ENCODE measurements around the gene PKN3. TPM values are rescaled to one million over a fixed set of nuclear protein-coding genes. Genes with fewer than 3 reads are reported as not detected.

PKN3 gene
- total RNA-seq (2022; extraction: Qiagen RNA extraction; ENCODE audit: low read depth) = 11.7 to 17.4 TPM (median 14.6 TPM) in 5 replicates

DNA sequence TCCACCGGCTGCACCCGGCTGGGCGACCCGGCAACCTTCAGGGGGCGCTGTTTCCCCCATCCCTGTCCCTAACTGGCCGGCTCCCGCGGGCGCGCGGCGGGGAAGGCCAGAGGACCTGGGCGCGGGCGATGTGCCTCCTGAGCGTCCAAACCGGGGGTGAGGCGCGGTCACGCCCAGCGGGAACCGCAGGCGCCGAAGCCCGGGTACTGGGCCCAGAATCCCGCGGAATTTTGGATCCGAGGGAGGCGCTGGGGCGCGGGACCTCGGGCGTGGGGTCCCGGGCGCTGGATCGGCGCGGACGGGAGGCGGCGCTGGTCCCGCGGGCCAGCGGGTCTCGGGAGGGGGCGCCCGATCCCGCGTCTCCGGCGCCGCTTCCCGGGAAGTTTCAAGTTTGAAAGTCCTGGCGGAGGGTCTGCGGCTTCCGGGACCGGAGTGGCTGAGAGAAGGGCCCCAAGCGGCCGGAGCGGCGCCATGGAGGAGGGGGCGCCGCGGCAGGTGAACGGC is at the start of gene PKN3:
PKN3 (plus strand) TSS at position 59 of the 504 bp plus-strand sequence; CDS start at position 472, 413 bp downstream.

DNA sequence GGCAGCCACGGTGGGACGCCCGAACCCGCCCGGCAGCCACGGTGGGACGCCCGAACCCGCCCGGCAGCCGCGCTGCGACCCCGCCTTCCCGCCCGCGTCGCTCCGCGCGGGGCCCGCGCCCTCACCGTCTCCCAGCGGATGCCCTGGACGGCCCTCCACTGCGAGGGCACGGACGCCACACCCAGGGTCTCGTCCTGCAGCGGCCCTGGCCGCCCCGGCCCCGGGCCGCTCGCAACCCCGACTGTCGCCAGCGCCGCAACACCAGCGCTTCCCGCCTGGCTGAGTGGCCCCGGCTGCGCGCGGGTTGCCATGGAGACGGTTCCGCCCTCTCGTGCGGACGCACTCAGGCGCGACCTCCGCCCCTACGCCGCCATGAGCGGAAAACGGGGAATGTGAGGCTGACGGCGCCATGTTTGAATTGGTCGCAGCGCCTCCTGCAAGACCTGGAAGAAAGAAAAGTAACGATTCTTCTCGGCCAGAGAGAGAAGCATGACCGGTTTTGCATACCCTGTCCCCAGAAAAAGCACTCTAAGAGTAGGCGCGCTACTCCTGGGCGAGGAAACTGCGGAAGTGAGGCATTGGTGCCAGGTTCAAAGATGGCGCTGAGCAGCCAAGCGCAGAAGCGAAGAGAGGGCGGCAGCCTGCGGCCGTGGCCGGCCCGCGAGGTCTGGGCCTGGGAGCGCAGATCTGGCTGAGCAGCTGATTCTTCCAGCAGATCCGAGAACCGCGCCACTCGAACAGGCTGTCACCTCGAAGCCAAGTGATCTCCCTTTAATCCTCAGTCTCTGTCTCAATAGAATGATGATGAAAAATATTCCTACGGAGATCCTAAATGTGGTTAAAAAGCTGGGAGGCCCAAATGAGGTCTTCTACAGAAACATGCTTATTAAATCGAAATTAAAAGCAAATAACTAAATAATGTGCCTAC is 45.6 kb upstream of the PKN3 start, which contains the start of gene DYNC2I2:
DYNC2I2 (minus strand) TSS at position 432 of the 928 bp plus-strand sequence; CDS start at position 311, 121 bp downstream.

DNA sequence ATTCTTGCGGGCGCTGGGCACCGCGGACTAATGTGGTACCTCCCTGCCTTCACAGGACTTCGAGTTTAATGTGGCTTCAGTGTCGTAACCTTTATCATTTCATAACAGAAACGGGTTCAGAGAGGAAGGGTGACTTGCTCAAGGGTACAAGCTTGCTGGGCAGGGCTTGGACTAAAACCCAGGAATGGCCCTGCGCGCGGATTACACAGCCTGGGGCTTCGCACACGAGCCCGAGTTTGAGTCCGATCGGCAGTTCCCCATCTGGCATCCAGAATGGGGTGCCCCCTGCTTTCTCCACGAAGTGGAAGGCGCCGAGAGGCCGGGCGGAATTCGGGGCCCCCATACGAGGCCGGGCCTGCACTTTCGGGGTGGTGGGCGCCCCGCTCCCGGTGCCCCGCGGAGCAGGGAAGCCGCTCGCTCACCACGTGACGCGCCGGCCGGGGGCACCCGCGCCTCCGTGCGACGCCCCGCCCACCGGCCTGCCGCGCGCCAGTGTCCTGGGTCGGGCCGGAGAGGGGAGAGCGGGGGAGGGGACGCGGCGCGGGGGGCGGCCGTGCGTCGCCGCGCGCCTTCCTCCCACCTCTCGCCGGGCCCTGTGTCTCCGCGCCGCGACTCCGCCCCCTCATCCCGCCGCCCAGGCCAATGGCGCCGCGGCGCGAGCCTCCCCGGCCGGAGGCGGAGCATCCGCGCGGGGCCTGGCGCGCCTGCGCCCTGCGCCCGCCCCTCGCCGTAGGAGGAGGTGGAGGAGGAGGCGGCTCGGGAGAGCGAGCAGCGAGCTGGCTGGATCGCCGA is 13.6 kb upstream of the PKN3 start, which contains the start of gene SET:
SET (plus strand) TSS at position 722 of the 792 bp plus-strand sequence. CDS start 361 bp downstream, outside the sequence.

GRCh38 chr9:128723866-128724743 is 21.8 kb downstream of the PKN3 start, which contains the start of gene ZDHHC12:
Gene ZDHHC12, minus strand, starts transcription at chr9:128724127. Its CDS starts 34 bp downstream, at chr9:128724093.

Other genes with a start within 250 kb of the PKN3 start
- gene ODF2, start 246.5 kb upstream of the PKN3 start, total RNA-seq (2022; extraction: Qiagen RNA extraction; ENCODE audit: low read depth) = 27.5 to 30.1 TPM (median 29.0 TPM) in 5 replicates
- gene GLE1, start 197.8 kb upstream of the PKN3 start, total RNA-seq (2022; extraction: Qiagen RNA extraction; ENCODE audit: low read depth) = 31.8 to 34.6 TPM (median 32.8 TPM) in 5 replicates
- gene SPTAN1, start 149.9 kb upstream of the PKN3 start, total RNA-seq (2022; extraction: Qiagen RNA extraction; ENCODE audit: low read depth) = 137 to 150 TPM (median 142 TPM) in 5 replicates
- gene DYNC2I2, start 45.7 kb upstream of the PKN3 start, total RNA-seq (2022; extraction: Qiagen RNA extraction; ENCODE audit: low read depth) = 98.4 to 143 TPM (median 130 TPM) in 5 replicates
- gene SET, start 13.3 kb upstream of the PKN3 start, total RNA-seq (2022; extraction: Qiagen RNA extraction; ENCODE audit: low read depth) = 408 to 577 TPM (median 430 TPM) in 5 replicates
- 60.2 to 92.8 TPM (median 83.7 TPM) in 5 replicates for gene ZDHHC12, start 21.6 kb downstream of the PKN3 start, total RNA-seq (2022; extraction: Qiagen RNA extraction; ENCODE audit: low read depth)
- gene ZER1, start 69.4 kb downstream of the PKN3 start, total RNA-seq (2022; extraction: Qiagen RNA extraction; ENCODE audit: low read depth) = 14.7 to 17.0 TPM (median 15.1 TPM) in 5 replicates
- 18.3 to 23.3 TPM (median 21.4 TPM) in 5 replicates for gene TBC1D13, start 84.8 kb downstream of the PKN3 start, total RNA-seq (2022; extraction: Qiagen RNA extraction; ENCODE audit: low read depth)
- gene ENDOG, start 116.0 kb downstream of the PKN3 start, total RNA-seq (2022; extraction: Qiagen RNA extraction; ENCODE audit: low read depth) = 13.5 to 31.4 TPM (median 28.3 TPM) in 5 replicates
- 26.3 to 46.9 TPM (median 37.4 TPM) in 5 replicates for gene SPOUT1, start 127.3 kb downstream of the PKN3 start, total RNA-seq (2022; extraction: Qiagen RNA extraction; ENCODE audit: low read depth)
- gene KYAT1, start 179.4 kb downstream of the PKN3 start, total RNA-seq (2022; extraction: Qiagen RNA extraction; ENCODE audit: low read depth) = 7.7 to 8.8 TPM (median 8.1 TPM) in 5 replicates
- gene LRRC8A, start 179.6 kb downstream of the PKN3 start, total RNA-seq (2022; extraction: Qiagen RNA extraction; ENCODE audit: low read depth) = 36.1 to 43.2 TPM (median 42.1 TPM) in 5 replicates
- 0.13 TPM in 1 of 5 replicates, not detected in the others for gene PHYHD1, start 218.5 kb downstream of the PKN3 start, total RNA-seq (2022; extraction: Qiagen RNA extraction; ENCODE audit: low read depth)
- gene DOLK, start 245.1 kb downstream of the PKN3 start, total RNA-seq (2022; extraction: Qiagen RNA extraction; ENCODE audit: low read depth) = 28.0 to 38.9 TPM (median 36.5 TPM) in 5 replicates
- gene NUP188, start 245.2 kb downstream of the PKN3 start, total RNA-seq (2022; extraction: Qiagen RNA extraction; ENCODE audit: low read depth) = 38.0 to 41.3 TPM (median 39.8 TPM) in 5 replicates

All from A549 treated with CpdA at 1 μM for 4 hours (cell line).